Chondrocyte (in vitro differentiated cells): ENCODE results near the gene HERC3. TPM values are rescaled to one million over a fixed set of nuclear protein-coding genes. Genes with fewer than 3 reads are reported as not detected.
A peak's percentile ranks its signal among the peaks of the same experiment; 100 is the strongest.

Experiments used
- DNase-seq: peaks from one replicate; pipeline ENCODE4 v3.0.0; 2021; ENCODE audit warnings: mixed read lengths, low spot score
- H3K27ac Mint-ChIP-seq: one replicate; pipeline ENCODE4 v1.8.0; 2021; ENCODE audit warnings: mild to moderate bottlenecking, moderate library complexity, mixed read lengths; ENCODE audit not compliant: unreplicated experiment
- H3K27me3 Mint-ChIP-seq: 2 replicates; pipeline ENCODE4 v1.8.0; 2021; ENCODE audit warnings: low read depth, mixed read lengths
- H3K36me3 Mint-ChIP-seq: 2 replicates; pipeline ENCODE4 v1.8.0; 2021; ENCODE audit warnings: low read depth, mixed read lengths
- H3K4me1 Mint-ChIP-seq: 2 replicates; pipeline ENCODE4 v1.8.0; 2021; ENCODE audit warnings: low read depth, mild to moderate bottlenecking, mixed read lengths
- H3K4me3 Mint-ChIP-seq: one replicate; pipeline ENCODE4 v1.8.0; 2021; ENCODE audit warnings: mild to moderate bottlenecking, moderate library complexity, mixed read lengths; ENCODE audit not compliant: unreplicated experiment
- H3K9me3 Mint-ChIP-seq: 2 replicates; pipeline ENCODE4 v1.8.0; 2021; ENCODE audit warnings: low read depth, mixed read lengths
- total RNA-seq: library from RNA; stranded (reverse); gene quantifications from 3 replicates; pipeline ENCODE4 v1.2.1, GENCODE V29; 2021
- TF ChIP-seq, protein P1 (sequence below): fragments of 200-600 bp; sonication (generic); IDR thresholded peaks from 2 replicates; pipeline ENCODE4 v1.5.0; 2021; ENCODE audit warnings: antibody characterized with exemption, mild to moderate bottlenecking, moderate library complexity

Gene HERC3
- total RNA-seq, 1 donor from 2014 or later: 16.7 TPM

DNA sequence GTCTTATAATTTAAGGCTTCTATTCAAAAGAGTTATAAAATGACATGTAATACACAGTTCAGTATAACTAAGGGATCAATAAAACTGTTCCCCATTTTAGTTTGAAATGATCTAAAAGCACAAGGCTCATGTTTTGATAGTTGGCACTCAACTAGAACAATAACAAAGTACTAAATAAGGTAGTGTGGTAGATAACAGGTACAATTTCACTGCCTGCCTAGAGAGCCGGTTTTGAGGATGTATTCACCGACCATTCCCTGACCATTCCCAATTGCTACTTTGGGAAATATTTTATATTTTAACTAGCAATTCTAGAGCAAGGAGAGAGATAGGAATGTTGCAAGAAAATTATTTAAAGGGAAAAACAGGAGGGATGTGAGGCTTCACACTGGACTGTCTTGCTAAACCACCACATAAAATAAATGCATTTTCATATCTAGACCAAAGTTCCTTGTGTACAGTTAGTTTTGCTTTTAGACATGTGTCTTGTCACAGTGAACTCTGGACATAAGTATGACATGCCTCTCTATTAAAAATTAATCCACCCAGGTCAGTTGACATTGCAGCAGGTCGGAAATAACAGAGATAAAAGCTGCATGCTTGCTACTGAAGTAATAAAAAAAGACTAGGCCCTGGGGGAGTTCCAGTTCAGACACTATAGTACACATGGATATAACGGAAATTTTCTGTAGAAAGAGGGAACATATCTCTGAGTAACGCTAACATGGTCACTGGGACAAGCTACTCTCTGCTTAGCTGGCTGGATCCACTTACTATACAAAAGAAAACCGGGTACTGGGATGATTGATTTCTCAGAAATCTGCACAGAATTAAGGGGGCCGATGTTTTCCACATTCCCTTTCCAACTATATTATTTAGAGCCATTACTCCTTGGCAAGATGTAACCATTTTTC is 161.6 kb downstream of the HERC3 start:
- no peaks in the 10 kb centered on the region for H3K9me3 Mint-ChIP-seq
- H3K36me3 Mint-ChIP-seq: peaks cover 11% of the 10 kb centered on the region

DNA sequence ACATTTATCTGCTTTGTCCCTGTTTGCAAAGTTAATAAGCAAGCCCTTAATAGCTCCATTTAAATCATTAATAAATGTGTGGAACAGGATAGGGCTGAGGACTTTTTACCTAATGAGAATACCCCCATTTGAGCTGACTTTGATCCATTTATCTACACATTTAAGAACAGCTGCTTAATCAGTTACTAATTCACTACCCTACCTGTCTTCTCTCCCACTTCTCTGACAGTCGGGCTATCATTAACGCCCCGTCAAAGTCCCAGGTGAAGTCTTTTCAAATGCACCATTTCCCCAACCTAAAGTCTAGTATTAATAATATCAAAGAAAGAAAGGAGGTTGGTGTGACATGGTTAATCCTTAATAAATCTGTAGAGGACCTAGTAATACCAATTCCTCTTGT is 162.5 kb downstream of the HERC3 start:
- Mint-ChIP-seq H3K4me3 (no peak overlapping the region), H3K36me3 (peaks cover 5% of the 10 kb centered on the region), H3K4me1 (peaks cover 69% of the 10 kb centered on the region), H3K9me3 (no peaks in the 10 kb centered on the region), H3K27ac (no peak overlapping the region), H3K27me3 (no peaks in the 10 kb centered on the region)
- TF ChIP-seq, protein P1, sequence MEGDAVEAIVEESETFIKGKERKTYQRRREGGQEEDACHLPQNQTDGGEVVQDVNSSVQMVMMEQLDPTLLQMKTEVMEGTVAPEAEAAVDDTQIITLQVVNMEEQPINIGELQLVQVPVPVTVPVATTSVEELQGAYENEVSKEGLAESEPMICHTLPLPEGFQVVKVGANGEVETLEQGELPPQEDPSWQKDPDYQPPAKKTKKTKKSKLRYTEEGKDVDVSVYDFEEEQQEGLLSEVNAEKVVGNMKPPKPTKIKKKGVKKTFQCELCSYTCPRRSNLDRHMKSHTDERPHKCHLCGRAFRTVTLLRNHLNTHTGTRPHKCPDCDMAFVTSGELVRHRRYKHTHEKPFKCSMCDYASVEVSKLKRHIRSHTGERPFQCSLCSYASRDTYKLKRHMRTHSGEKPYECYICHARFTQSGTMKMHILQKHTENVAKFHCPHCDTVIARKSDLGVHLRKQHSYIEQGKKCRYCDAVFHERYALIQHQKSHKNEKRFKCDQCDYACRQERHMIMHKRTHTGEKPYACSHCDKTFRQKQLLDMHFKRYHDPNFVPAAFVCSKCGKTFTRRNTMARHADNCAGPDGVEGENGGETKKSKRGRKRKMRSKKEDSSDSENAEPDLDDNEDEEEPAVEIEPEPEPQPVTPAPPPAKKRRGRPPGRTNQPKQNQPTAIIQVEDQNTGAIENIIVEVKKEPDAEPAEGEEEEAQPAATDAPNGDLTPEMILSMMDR: no peak
- DNase-seq: no peak

More for the DNA sequence above, 161.6 kb downstream of the HERC3 start:
- Mint-ChIP-seq H3K27ac (peak overlapping the region; percentile 37), H3K4me1 (peaks cover 60% of the 10 kb centered on the region), H3K27me3 (no peaks in the 10 kb centered on the region), H3K4me3 (no peak overlapping the region)
- TF ChIP-seq, protein P1: no peak
- no peak for DNase-seq

DNA sequence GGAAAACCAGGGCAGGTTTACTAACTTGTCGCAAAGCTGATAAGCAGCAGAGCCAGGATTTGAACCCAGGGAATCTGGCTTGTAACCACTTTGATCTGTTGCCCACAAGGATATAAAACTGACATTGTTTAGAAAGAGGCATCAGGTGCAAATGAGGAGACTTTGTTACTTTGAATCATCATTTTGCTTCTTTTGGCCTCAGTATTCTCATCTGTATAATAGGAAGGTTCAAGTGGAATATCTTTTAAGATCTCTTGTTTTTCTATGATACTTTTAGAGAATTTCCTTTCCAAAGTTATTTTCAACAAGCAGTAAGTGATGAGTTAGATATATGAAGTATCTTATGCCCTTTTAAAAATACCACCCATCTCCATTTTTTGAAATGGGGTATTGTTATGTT is 163.2 kb downstream of the HERC3 start:
- no peak overlapping the region for H3K4me3 Mint-ChIP-seq
- no peak overlapping the region for H3K27ac Mint-ChIP-seq
- no peaks in the 10 kb centered on the region for H3K27me3 Mint-ChIP-seq
- peaks cover 70% of the 10 kb centered on the region for H3K4me1 Mint-ChIP-seq
- peaks cover 1% of the 10 kb centered on the region for H3K36me3 Mint-ChIP-seq
- no peak for DNase-seq
- H3K9me3 Mint-ChIP-seq: no peaks in the 10 kb centered on the region
- TF ChIP-seq, protein P1: no peak

DNA sequence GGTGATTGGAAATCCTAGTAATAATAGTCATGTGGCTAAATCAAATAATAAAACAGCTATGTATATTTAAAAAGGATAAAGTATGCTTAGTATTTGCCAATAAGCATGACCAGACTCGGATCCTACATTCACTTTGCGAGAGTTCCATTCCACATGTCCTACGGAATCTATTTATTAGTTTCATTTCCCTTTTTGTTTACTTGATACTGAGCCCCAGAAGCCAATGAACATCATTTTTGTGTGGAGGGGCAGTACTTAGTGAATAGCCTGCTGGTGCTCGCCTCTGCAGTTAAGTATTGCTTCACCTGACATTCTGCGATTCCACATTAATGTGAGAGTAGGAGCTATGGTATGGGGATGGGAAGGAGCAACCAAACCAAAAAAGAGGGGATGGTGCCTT is 163.9 kb downstream of the HERC3 start:
- H3K27me3 Mint-ChIP-seq: no peaks in the 10 kb centered on the region

DNA sequence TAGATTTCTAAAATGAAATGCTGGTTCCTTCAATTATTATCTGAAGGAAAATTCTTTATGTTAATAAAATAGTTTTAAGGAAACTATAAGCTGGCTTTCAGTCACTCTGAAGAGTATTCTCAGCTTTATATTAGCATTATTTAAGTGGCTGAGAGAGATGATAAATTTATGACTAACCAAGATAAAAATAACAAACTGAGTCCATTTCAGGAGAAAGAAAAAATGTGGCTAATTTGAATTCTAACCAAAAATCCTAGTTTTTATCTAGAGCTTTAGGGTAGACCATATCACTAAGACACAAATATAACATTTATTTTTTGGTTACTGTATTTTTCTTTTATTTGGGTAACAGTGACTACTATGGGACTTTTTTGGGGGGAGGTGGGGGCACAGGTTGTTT is 164.8 kb downstream of the HERC3 start:
- Mint-ChIP-seq H3K4me1 (peaks cover 64% of the 10 kb centered on the region), H3K36me3 (no peaks in the 10 kb centered on the region), H3K27me3 (no peaks in the 10 kb centered on the region), H3K9me3 (no peaks in the 10 kb centered on the region), H3K4me3 (no peak overlapping the region), H3K27ac (peak overlapping the region; percentile 49)
- TF ChIP-seq, protein P1: no peak
- no peak for DNase-seq

More for the DNA sequence above, 163.9 kb downstream of the HERC3 start:
- Mint-ChIP-seq H3K36me3 (no peaks in the 10 kb centered on the region), H3K9me3 (no peaks in the 10 kb centered on the region), H3K4me3 (no peak overlapping the region), H3K27ac (no peak overlapping the region), H3K4me1 (peaks cover 68% of the 10 kb centered on the region)
- TF ChIP-seq, protein P1: no peak
- DNase-seq: no peak
